ENCODE results near the gene MTPN. TPM values are rescaled to one million over a fixed set of nuclear protein-coding genes. Genes with fewer than 3 reads are reported as not detected.

Gene MTPN
- total RNA-seq, 2 experiments from 2014 or later: 91.3 to 281 TPM

DNA sequence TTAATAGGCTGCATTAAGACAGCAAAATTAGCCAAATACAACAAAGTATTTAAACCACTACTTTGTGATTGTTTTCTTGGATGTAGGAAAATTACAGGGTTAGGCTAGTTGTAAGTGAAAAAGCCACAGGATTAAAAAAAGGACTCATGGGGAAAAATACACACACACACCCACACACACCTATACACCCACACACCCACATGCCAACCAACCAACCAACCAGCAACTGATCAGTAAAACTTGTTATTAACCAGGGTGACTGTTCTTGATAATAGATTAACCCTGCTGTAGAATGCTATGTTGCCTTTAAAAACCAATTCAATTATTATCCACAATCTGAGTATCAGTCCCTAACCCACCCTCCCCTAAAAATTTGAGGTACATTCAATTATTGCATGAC, 49.0 kb downstream of the MTPN start:
- CTCF ChIA-PET (ENCODE audit: unreplicated experiment): no interaction called here
- H3K9me3 ChIP-seq (ENCODE audit: low read length): no peaks in the 10 kb centered on the region
- TF ChIP-seq, protein P1, sequence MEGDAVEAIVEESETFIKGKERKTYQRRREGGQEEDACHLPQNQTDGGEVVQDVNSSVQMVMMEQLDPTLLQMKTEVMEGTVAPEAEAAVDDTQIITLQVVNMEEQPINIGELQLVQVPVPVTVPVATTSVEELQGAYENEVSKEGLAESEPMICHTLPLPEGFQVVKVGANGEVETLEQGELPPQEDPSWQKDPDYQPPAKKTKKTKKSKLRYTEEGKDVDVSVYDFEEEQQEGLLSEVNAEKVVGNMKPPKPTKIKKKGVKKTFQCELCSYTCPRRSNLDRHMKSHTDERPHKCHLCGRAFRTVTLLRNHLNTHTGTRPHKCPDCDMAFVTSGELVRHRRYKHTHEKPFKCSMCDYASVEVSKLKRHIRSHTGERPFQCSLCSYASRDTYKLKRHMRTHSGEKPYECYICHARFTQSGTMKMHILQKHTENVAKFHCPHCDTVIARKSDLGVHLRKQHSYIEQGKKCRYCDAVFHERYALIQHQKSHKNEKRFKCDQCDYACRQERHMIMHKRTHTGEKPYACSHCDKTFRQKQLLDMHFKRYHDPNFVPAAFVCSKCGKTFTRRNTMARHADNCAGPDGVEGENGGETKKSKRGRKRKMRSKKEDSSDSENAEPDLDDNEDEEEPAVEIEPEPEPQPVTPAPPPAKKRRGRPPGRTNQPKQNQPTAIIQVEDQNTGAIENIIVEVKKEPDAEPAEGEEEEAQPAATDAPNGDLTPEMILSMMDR (conservative IDR thresholded peaks at IDR 0.05; ENCODE audit: low read length): no peak
- TF ChIP-seq EZH2phosphoT487 (IDR thresholded peaks at IDR 0.05; ENCODE audit: borderline replicate concordance, low read depth, low read length): no peak
- intact Hi-C loops (cut with micrococcal nuclease; ENCODE audit: unreplicated experiment): no loop called here
- no peak for DNase-seq (ENCODE audit: low spot score)
- no peaks in the 10 kb centered on the region for H3K9me2 ChIP-seq (ENCODE audit: insufficient read depth, low read length)
- no TSS peak for BruUV-seq (replicated peaks)
- H3K79me2 ChIP-seq (ENCODE audit: insufficient read depth, low read depth, low read length): peaks cover 50% of the 10 kb centered on the region
- H2AFZ ChIP-seq (ENCODE audit: low read length): no peak overlapping the region
- POLR2A ChIA-PET: interaction anchor here (0.7 to 2.0 kb wide), 6 partner anchors 8 to 752 kb away, joined by 3 to 8 read pairs (median 4); no protein-coding TSS in a partner anchor
- H3K36me3 ChIP-seq (ENCODE audit: insufficient read depth, low read length): peaks cover 75% of the 10 kb centered on the region
- H3K27ac ChIP-seq (ENCODE audit: low read depth, low read length, poor library complexity, severe bottlenecking): no peak overlapping the region
- peaks cover 13% of the 10 kb centered on the region; the same call in 1 of the 2 replicates for H4K20me1 ChIP-seq (ENCODE audit: insufficient read depth, low read length)
- no peak overlapping the region for H3K4me3 ChIP-seq (ENCODE audit: low read depth, low read length, poor library complexity, severe bottlenecking)
- no peak overlapping the region for H3K4me2 ChIP-seq (ENCODE audit: low read length)
- no peaks in the 10 kb centered on the region for H3K4me1 ChIP-seq (ENCODE audit: insufficient read depth, low read length, poor library complexity, severe bottlenecking)

DNA sequence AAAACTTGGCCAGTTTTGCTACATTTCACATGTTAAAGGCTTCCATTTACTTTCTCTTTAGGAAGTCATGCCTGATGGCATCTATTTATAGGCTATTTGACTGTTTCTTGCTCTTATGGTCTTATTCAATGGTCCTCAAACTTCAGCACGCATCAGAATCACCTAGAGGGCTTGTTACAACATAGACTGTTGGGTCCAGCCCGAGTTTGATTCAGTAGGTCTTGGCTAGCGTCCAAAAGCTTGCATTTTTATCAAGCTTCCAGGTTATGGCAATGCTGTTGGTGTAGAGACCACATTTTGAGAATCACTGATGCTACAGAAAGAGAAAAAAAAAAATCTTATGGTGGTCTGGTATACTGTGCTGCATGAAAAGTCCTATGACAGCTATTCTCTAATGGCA, 51.9 kb downstream of the MTPN start:
- H3K27ac ChIP-seq (ENCODE audit: low read depth, low read length, poor library complexity, severe bottlenecking): no peak overlapping the region
- peaks cover 72% of the 10 kb centered on the region for H3K36me3 ChIP-seq (ENCODE audit: insufficient read depth, low read length)
- peaks cover 8% of the 10 kb centered on the region; the same call in 1 of the 2 replicates for H4K20me1 ChIP-seq (ENCODE audit: insufficient read depth, low read length)
- DNase-seq (ENCODE audit: low spot score): no peak
- intact Hi-C loops (cut with micrococcal nuclease; ENCODE audit: unreplicated experiment): no loop called here
- H3K4me1 ChIP-seq (ENCODE audit: insufficient read depth, low read length, poor library complexity, severe bottlenecking): no peaks in the 10 kb centered on the region
- no peak for TF ChIP-seq EZH2phosphoT487 (IDR thresholded peaks at IDR 0.05; ENCODE audit: borderline replicate concordance, low read depth, low read length)
- TF ChIP-seq, protein P1 (conservative IDR thresholded peaks at IDR 0.05; ENCODE audit: low read length): no peak
- POLR2A ChIA-PET: interaction anchor here (0.6 to 1.0 kb wide), 2 partner anchors 17 to 261 kb away, joined by 5 to 15 read pairs; no protein-coding TSS in a partner anchor
- no peaks in the 10 kb centered on the region for H3K9me3 ChIP-seq (ENCODE audit: low read length)
- CTCF ChIA-PET (ENCODE audit: unreplicated experiment): no interaction called here
- no peak overlapping the region for H3K4me2 ChIP-seq (ENCODE audit: low read length)
- H3K9me2 ChIP-seq (ENCODE audit: insufficient read depth, low read length): no peaks in the 10 kb centered on the region
- H2AFZ ChIP-seq (ENCODE audit: low read length): no peak overlapping the region
- peaks cover 23% of the 10 kb centered on the region for H3K79me2 ChIP-seq (ENCODE audit: insufficient read depth, low read depth, low read length)
- BruUV-seq (replicated peaks): no TSS peak
- no peak overlapping the region for H3K4me3 ChIP-seq (ENCODE audit: low read depth, low read length, poor library complexity, severe bottlenecking)

DNA sequence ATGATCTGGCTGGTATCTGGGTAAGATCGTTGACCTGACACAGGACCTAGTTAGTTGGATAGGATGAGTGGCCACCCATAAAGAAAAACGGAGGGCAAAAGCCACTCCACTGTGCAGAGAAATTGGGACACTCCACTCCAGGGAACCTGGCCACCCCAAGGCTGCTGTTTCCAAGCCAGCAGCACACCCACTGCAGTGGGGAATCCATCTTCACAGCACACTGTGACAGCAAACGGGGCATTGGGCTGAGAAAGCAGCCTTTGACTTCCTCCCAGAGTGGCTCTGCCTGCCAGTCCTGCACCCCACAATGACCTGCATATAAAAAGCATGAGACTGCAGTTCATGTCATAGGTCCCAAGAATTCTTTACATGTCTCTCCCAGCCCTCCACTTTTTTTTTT, 52.9 kb downstream of the MTPN start:
- H3K4me2 ChIP-seq (ENCODE audit: low read length): no peak overlapping the region

More for the DNA sequence above, 52.9 kb downstream of the MTPN start:
- Histone ChIP-seq H3K4me1 (ENCODE audit: insufficient read depth, low read length, poor library complexity, severe bottlenecking) (no peaks in the 10 kb centered on the region), H3K27ac (ENCODE audit: low read depth, low read length, poor library complexity, severe bottlenecking) (no peak overlapping the region), H3K9me2 (ENCODE audit: insufficient read depth, low read length) (no peaks in the 10 kb centered on the region), H3K4me3 (ENCODE audit: low read depth, low read length, poor library complexity, severe bottlenecking) (no peak overlapping the region), H3K9me3 (ENCODE audit: low read length) (no peaks in the 10 kb centered on the region), H2AFZ (ENCODE audit: low read length) (no peak overlapping the region), H3K36me3 (ENCODE audit: insufficient read depth, low read length) (peaks cover 62% of the 10 kb centered on the region), H4K20me1 (ENCODE audit: insufficient read depth, low read length) (0 out of 2 replicates have a peak, but pooled peaks cover 8% of the 10 kb centered on the region), H3K79me2 (ENCODE audit: insufficient read depth, low read depth, low read length) (peaks cover 14% of the 10 kb centered on the region; the same call in 1 of the 2 replicates)
- BruUV-seq (replicated peaks): no TSS peak
- no peak for DNase-seq (ENCODE audit: low spot score)
- intact Hi-C loops (cut with micrococcal nuclease; ENCODE audit: unreplicated experiment): no loop called here
- TF ChIP-seq, protein P1 (conservative IDR thresholded peaks at IDR 0.05; ENCODE audit: low read length): no peak
- no peak for TF ChIP-seq EZH2phosphoT487 (IDR thresholded peaks at IDR 0.05; ENCODE audit: borderline replicate concordance, low read depth, low read length)
- ChIA-PET CTCF (ENCODE audit: unreplicated experiment) (no interaction called here), POLR2A (no interaction called here)

All from OCI-LY7 (cell line).